NCI-H1048 (cell line): Measurements from ENCODE around the gene INSL3.
"Not testable (repeated sequence)": the region's sequence is repeated elsewhere in the genome, so short reads cannot be mapped to it uniquely, and the experiment has no call there.

ENCODE experiments used
- DNase-seq: peaks from one replicate; lab custom pipeline; 2025; lab: John Stamatoyannopoulos, UW

Gene INSL3

DNA sequence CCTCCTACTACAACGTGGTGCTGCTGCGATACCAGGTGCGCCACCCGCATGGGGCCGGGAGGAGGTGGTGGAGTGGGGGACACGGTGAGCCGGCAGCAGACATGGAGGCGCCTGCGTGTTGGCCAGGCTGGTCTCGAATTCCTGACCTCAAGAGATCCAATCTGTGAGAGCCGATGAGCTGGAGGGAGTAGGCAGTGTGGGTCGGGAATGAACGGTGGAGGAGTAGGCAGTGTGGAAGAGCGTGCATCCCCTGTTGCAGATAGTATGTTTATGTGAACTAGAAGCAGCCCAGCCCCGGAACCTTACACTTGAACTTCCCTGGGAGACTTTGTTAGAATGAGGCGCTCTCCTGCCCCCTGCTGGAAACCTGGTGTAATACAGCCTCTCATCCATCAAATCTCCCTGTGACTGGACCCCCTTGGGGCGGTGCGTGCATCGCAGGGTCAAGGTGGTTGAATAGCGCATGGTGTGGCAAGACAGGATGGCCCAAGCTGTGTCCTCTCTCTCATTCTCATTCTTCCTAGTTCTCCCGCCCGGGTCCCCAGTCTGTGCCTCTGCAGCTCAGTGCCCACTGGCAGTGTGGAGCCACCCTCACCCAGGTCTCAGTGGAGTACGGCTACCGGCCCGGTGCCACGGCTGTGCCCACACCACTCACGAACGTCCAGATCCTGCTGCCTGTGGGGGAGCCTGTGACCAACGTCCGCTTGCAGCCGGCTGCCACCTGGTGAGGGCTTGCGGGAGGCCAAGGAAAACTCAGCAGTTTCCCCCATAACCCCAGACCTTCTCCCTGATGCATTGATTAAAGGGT, 36.9 kb downstream of the INSL3 start:
- DNase-seq, result no peak

DNA sequence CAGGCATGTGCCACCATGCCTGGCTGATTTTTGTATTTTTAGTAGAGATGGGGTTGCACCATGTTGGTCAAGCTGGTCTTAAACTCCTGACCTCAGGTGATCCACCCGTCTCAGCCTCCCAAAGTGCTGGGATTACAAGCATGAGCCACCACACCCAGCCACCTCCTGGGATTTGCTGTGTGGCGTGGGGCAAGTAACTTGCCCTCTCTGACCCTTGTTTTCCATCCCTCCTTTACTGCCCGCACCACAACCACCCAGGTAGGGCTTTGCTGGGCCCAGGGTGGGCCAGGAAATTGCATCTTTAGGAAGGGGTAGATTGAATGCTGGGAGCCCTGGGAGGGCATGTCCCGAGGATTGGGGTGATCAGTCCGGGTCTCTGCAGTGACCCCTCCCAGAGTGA, 37.6 kb downstream of the INSL3 start:
- not testable (repeated sequence) for DNase-seq

DNA sequence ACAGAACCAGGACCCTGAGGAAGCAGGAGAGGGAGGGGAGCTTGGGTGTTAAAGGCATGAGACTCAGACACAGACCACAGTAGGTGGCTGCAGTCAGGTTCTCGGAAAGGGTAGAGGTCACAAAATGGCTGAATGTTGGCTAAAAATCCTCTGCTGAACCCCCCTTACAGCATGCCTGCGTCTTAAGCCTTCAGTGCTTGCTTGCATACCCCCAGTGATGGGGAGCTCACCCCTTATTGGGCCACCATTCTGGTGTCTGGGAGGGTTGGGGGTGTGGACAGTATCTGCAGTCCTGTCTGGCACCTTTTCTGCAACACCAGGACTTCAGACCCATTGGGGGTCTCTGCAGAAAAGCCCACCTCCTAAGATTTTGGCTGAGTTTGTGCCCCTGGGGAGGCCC, 40.5 kb downstream of the INSL3 start:
- no peak for DNase-seq

DNA sequence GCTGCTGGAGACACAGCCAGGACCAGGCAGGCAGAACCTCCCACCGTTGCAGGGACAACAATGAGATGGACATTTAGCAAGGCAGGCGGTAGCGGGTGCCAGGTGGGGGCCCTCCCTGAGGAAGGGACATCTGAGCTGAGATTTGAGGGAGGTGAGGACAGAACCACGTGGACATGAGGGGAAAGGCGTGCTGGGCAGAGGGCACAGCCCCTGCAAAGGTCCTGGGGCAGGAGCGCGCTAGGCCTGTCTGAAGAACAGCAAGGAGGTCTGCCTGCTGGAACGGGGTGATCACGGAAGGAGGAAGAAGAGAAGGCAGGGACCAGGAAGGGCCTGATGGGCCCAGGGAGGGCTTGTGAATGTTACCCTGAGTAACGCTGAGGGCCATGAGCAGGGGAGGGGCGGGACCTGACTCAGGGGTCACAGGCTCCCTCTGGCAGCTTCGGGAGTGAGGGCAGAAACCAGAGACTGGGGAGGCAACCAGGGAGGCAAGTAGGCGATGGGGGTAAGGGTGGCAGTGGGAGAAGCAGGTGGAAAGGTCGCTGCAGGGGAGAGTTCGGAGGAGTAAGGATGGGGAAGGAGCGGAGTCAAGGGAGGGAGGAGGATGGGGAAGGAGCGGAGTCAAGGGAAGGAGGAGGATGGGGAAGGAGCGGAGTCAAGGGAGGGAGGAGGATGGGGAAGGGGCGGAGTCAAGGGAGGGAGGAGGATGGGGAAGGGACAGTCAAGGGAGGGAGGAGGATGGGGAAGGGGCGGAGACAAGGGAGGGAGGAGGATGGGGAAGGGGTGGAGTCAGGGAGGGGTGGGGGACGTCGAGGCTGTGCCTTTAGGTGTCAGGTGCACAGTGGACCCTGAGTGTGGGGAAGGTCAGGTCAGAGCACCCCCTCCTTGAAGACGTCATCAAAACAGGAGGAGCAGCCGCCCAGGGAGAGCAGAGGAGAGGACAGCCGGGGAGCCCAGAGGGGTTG, 42.1 kb downstream of the INSL3 start:
- DNase-seq, result no peak

DNA sequence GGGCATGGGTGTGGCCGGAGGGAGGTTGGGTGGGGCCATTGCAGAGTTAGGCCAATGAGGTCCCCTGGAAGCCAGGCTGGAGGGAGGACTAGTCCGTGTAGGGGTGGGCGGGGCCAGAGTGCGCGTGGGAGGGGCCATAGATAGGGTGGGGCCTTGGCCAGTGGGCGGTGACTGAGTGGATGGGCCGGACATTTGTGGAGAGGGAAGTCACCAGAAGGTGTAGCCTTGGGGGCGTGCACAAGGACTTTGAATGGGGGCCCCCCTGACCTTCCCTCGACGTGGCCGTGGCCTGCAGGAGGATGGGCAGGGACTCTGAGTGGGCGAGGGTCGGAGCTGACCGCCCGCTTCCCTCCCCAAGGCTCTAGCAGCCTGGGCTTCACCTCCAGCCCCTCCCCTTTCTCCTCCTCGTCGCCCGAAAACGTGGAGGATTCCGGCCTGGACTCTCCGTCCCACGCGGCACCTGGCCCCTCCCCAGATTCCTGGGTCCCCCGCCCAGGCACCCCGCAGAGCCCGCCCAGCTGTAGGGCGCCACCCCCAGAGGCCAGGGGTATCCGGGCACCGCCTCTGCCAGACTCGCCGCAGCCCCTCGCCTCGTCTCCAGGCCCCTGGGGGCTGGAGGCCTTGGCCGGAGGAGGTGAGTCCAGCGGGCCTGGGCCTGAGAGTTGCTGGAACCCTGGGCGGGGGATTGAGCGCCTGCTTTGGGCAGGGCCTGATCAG, 42.9 kb downstream of the INSL3 start:
- peak; percentile 17 for DNase-seq

DNA sequence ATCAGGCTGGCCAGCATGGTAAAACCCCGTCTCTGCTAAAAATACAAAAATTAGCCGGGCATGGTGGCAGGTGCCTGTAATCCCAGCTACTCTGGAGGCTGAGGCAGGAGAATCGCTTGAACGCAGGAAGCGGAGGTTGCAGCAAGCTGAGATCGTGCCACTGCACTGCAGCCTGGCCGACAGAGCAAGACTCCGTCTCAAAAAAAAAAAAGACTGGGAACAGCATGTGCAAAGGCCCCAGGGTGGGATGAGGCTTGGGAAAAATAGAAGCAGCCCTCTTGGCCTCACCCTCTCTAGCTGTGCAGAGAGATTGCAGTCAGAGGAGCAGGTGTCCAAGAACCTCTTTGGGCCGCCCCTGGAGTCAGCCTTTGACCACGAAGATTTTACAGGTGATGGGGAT, 43.5 kb downstream of the INSL3 start:
- DNase-seq, result not testable (repeated sequence)

DNA sequence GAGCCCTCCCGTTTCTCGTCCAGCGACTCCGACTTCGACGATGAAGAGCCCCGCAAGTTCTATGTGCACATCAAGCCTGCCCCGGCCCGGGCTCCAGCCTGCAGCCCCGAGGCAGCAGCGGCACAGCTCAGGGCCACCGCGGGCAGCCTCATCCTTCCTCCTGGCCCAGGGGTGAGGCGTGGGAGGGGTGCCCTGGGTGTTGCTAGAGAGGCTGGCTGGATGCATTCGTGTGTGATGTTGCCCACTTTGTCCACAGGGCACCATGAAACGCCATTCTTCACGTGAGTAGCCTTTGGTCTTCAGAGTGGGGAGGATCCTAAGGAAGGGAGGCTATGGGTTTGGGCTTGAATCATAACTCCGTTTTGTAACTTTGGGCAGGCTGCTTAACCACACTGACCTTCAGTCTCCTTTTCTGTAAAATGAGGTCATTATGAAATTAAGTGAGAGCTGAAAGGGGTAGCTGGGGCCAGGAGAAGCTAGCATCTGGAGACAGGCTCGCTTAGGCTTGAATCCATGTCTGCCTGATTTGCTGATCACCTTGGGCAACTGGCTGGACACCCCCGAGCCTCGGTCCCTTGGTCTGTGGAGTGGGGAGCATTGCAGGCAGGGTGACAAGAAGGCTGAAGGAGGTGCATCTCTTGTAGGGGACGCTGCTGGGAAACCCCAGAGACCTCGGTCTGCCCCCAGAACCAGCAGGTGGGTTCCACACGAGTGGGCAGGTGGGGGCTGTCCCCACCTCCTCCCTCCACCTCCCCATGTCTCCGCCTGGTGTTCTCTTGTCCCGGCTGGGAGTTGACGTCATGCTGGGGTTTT, 45.1 kb downstream of the INSL3 start:
- DNase-seq, result no peak

DNA sequence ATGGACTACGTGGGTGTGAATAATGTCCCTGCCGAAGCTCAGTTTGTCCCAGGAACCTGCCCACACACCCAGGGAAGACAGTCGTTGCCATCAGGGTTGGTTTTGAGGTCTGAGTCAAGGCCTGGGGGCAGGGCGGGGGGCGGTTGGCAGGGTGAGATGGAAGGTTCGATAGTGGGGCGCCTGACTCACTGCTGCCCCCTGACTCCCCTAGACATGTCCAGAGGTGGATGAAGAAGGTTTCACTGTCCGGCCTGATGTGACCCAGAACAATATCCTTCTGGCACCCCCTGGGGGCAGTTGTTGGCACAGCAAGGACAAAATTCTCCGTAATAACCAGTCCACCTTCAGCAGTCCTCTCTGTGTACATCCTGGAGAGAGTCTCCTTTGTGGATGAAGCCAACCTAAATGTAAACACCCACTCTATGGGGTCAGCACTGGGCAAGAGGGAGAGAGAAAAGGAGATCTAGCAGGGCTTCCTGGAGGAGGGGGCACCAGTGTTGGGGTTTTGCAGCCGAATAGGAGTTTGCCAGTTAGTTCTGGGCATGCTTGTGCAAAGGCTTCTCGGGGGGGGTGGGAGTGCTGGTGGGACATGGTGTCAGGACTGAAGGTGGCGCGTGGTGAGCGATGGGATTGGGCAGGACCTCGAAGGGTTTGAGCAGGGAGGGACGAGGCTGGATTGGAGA, 45.9 kb downstream of the INSL3 start:
- no peak for DNase-seq

DNA sequence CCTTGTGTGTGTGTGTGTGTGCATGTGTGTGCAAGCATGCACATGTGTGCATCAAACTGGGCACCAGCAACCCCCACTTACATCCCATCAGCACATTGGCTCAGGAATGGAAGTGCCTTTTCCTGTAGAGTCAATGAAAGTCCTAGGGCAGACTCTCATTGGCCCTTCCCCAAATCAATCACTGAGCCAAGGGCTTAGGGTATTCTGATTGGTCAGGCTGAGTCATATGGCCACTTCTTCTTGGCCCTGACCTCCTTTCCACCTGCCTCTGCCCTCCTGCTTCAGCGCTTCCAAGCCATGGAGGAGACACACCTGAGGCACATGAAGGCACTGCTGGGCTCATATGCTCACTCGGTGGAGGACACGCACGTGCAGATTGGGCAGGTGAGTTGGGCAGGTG, 49.1 kb downstream of the INSL3 start:
- no peak for DNase-seq

DNA sequence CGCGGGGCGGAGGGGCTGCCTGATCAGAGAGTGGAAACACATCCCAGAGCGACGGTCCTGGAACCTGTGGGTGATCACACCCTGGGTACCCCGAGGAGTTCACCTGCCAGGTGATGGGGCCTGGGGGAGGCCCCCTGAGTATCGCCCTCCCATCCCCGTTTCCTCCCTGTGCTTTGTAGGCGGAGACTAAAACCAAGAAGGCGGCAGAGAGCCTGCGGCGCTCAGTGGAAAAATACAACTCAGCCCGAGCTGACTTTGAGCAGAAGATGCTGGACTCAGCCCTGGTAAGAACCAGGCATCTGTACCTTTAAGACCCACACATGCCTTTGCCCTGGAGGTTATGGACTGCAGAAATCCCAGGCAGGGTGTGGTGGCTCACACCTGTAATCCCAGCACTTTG, 50.7 kb downstream of the INSL3 start:
- no peak for DNase-seq

DNA sequence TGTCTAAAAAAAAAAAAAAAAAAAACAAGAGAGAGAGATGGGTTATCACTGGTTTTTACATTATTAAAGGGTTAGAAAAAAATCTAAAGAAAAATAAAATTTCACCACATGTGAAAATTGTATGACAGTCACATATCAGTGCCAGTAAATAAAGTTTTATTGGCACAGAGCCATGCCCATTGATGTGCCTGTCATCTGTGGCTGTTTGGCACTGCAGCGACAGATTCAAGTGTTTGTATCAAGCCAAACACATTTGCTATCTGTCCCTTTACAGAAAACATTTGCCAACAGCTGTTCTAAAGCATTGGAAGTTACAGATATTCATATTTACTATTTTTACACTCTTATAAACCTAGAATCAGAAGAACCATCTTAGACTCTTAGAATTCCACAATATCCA, 53.8 kb downstream of the INSL3 start:
- no peak for DNase-seq

DNA sequence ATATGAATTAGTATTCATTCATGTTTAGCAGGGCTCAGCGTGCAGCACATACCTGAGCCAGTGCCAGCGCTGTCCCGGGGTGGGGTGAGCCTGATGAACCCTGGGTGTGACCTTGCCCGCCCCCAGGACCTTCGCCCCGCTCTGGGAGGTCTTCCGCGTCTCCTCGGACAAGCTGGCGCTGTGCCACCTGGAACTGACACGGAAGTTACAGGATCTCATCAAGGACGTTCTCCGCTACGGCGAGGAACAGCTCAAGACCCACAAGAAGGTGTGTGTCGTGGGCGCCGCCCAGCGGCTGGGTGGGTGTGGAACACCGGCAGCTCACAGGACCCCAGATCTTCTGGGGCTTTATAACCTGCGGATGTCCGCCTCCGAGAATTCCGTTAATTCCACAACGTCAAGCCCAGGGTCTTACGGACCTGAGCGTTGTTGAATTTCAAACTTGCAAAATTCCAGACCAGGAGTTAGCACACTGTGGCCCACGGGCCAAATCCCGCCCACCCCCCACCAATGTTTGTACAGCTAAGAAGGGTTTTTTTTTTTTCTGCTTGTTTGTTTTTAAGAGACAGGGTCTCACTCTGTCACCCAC, 54.7 kb downstream of the INSL3 start:
- DNase-seq, result peak; percentile 73
